ENCODE results near the gene COL9A2.

GRCh38 chr1:40252601-40253000, 64.5 kb downstream of the COL9A2 start:
- TF ChIP-seq, protein P1, sequence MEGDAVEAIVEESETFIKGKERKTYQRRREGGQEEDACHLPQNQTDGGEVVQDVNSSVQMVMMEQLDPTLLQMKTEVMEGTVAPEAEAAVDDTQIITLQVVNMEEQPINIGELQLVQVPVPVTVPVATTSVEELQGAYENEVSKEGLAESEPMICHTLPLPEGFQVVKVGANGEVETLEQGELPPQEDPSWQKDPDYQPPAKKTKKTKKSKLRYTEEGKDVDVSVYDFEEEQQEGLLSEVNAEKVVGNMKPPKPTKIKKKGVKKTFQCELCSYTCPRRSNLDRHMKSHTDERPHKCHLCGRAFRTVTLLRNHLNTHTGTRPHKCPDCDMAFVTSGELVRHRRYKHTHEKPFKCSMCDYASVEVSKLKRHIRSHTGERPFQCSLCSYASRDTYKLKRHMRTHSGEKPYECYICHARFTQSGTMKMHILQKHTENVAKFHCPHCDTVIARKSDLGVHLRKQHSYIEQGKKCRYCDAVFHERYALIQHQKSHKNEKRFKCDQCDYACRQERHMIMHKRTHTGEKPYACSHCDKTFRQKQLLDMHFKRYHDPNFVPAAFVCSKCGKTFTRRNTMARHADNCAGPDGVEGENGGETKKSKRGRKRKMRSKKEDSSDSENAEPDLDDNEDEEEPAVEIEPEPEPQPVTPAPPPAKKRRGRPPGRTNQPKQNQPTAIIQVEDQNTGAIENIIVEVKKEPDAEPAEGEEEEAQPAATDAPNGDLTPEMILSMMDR (IDR thresholded peaks at IDR 0.05) = no peak
- no peak for TF ChIP-seq POLR2A (IDR thresholded peaks at IDR 0.05)
